Limb (tissue), 2 donors: ENCODE measurements around the gene MBLAC2.
A peak's percentile ranks its signal among the peaks of the same experiment; 100 is the strongest.

Source experiments
- DNase-seq, 2 donors: peaks; one replicate each; pipeline ENCODE4 v3.0.0-alpha.2; 2016; ENCODE audit errors: extremely low spot score in 2 of 2

The MBLAC2 gene

DNA sequence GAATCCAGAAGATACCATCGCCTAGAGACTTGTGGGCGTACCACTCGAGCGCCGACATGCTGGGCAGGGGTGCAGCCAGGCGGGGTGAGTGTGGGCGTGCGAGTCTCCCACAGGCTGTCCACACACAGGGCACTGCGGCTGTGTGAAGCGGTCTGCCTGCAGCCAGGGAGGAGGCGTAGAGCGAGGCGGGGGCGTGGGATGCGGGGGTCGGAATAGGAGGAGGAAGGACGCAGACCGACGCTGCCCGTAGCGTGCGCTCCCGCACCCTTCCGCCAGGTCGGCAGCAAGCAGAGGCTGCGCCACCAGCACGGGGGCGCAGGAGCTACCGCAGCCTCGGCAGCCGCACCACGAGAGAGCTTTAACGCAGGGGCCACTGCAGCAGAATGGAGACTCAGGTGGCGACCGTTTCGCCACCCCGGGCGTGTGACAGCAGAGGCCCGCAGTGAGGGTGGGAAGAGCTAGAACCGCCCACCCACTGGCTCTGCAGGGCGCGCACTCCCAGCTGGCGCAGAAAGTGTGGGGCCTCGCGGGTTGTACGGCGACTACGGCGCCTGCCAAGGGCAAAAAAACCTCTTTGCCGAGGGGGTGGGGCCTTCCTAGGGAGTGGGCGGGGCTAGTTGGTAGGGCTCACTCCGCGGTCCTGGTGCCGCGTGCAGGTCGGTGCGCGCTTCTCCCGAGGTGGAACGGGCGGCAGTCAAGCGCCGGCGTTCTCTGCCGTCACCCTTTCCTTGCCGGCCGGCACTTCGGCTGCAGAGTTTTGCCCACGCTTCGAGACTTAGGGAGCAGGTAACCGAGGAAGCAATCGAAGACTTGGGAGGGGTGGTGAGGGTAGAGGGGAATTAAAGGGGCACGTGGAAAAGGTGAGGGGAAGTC is at the start of gene MBLAC2, which contains the start of gene POLR3G:
Gene MBLAC2, minus strand, starts transcription at position 537 of the 873 bp plus-strand sequence. Its CDS starts 479 bp downstream, at position 58.
Gene POLR3G, plus strand, starts transcription at position 630 of the 873 bp plus-strand sequence. CDS start 10,704 bp downstream, outside the sequence.
- DNase-seq, result peak; percentile 93 to 95

DNA sequence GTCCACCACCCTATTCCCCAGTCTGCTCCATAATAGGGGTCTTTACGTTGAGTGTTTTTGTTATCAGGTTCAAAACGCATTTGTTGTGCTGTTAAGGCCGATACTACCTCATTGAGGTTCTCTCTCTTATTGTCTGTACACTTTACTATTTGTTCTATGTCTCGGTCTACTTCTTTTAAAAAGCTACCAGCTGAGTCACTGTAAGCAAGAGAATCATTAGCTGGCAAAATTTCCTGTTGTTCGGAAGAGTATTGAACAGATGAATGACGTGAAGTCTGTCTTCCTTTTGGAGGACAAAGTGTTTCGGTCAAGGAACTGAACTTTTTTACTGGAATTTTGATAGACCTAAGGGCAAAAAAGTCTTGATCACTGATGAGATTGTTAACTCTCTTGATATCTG is 44.5 kb upstream of the MBLAC2 start:
- no peak for DNase-seq

- DNase-seq, result no peak
These were observed 44.1 kb upstream of the MBLAC2 start for GRCh38 chr5:90518661-90519060.

GRCh38 chr5:90514520-90514919 is 39.9 kb upstream of the MBLAC2 start:
- DNase-seq, result no peak

GRCh38 chr5:90510438-90510837 is 35.9 kb upstream of the MBLAC2 start:
- DNase-seq, result no peak

DNA sequence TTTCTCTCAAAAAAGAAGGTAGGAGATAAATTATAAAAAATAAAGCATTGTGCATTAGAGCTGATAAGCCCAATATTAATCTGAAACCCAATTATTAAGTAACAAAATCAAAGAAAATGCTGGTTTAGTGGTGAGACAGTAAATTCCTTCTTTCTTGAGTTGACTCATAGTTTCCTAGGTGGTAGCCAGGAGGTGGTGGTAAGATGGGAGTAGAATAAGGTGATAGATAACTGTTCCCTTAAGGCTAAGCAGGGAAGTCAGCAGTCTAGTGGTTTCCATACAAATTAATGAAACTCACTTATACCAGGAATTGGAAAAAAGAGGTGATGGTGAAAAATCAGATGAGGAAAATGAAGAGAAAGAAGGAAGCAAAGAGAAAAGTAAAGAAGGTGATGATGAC is 31.6 kb upstream of the MBLAC2 start:
- DNase-seq, result no peak

GRCh38 chr5:90504743-90505142 is 30.2 kb upstream of the MBLAC2 start:
- no peak for DNase-seq

DNA sequence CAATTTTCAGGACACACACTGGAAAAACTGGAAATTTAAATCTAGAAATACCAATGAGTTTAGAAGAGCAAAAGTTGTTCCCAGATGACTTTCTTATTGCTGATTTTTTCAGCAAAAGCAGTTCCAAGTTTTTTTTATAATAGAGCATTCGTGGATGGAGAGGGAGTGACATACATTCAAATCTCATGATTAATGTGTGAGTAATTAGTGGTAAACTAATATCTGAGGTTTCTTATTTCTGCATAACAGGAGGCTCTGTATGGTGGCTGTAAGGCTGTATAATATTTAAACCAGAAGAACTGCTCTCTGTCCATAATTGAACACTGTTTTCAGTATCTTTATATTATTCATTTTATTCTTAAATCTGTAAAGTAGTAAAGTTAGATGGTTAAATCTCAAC is 29.0 kb upstream of the MBLAC2 start:
- no peak for DNase-seq

DNA sequence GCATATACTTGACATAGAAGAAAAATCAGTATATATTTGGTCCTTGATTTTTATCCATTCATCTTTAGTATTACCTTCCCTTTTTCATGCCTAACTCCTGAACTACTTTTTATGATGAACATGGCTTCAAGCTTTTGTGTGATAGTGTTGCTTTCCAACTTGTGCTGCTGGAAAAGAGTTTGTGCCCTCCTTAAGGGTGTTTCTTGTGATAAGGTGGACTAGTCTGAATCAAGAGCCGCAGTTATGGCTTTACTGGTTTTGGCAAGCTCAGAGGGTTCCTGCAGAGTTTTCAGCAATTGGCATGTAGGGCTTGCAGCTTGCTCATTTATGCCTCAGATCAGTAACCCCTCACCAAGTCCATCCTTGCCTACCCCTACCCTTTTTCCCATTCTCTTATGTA is 20.6 kb upstream of the MBLAC2 start:
- no peak for DNase-seq

DNA sequence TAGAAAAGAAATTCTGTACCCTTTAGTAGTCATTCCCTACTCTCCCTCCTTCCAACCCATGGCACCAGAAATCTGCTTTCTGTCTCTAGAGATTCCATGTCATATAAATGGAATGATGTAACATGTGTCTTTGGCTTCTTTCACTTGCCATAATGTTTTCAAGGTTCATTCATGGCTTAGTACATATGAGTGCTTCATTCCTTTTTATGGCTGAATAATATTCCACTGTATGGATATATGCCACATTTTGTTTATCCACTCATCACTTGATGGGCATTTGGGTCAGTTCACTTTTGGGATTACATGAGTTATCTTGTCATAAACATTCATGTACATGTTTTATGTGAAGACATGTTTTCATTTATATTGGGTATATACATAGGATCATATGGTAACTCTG is 19.5 kb upstream of the MBLAC2 start:
- DNase-seq, result no peak

- DNase-seq, result no peak
These were observed 14.2 kb upstream of the MBLAC2 start for GRCh38 chr5:90488791-90489190.

DNA sequence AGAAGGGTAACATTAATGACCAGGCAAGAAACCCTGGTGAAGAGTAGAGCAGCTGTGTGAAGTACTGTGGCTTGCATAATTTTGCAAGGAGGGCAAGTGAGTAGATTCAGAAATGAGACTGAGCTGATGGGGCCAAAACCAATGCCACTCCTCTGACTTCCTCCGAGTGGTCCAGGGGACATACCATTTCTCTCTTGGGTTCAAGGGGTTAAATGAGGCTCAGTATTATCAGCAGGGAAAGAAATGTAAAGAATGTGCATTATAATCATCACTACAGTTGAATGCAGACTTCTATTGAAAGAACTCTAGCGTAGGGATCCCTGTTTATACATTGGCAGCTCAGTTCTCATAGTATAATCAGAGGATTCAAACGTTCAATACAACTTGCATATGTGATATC is 10.0 kb upstream of the MBLAC2 start:
- DNase-seq, result no peak

DNA sequence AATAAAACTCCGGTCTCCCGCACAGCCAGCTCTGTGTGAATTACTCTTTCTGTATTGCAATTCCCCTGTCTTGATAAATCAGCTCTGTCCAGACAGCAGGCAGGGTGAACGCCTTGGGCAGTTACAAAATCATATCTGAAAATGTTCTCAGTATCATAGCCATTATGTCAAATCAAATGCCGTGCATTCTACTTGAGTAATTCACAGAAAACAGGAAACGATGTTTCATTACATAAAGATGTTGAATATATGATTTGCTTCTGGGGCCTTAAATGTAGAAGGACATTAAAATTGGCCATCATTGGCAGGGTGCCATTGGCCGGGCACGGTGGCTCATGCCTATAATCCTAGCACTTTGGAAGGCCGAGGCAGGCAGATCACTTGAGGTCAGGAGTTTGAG is 8.6 kb upstream of the MBLAC2 start:
- no peak for DNase-seq

DNA sequence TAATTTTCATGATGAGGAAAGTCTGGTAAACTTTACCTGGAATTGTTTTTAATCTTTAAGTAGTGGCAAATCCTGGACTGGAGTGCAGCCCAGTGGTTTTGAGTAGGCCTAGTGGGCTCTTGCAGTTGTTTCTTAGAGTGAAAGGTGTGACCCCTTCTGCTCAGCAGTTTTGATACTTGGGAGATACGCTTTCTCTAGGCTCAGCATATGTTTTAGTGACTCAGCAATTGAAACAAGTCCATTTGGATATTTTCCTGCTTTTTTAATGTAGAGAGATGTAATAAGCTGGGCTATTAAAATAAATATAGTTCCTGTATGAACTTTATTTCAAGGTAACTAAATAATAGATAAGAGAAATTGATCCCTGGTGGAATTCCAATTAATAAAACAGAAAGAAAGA is 6.1 kb upstream of the MBLAC2 start:
- no peak for DNase-seq

- DNase-seq, result no peak
These were observed 5.2 kb upstream of the MBLAC2 start for GRCh38 chr5:90479611-90480385.

- DNase-seq, result no peak
These were observed 3.1 kb upstream of the MBLAC2 start for GRCh38 chr5:90477621-90478215.

DNA sequence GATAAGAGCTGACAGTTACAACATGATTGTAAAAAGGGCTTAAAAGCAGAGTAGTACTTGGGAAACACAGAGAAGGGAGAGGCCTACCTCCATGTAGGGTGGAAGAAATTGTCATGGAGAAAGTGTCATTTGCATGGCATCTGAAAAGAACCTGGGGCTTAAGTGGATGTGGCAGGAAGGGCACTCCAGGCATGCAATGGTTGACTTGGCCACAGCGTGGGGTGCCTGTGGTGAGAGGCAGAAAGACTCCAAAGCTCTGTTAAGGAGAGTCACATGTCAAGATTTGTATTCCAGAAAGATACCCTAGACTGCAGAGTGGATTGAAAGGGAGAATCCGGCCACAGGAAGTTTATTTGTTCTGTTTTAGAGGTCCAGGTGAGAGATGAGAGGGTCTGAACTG is 2.5 kb upstream of the MBLAC2 start:
- no peak for DNase-seq

- no peak for DNase-seq
These were observed 1.8 kb upstream of the MBLAC2 start for GRCh38 chr5:90476391-90476790.

GRCh38 chr5:90475436-90475980 is 937 bp upstream of the MBLAC2 start:
- DNase-seq, result no peak

GRCh38 chr5:90473396-90474234 is 956 bp downstream of the MBLAC2 start:
- DNase-seq, result peak in 1 of 2 donors; percentile 2
